IPS-11a (cell line): ENCODE measurements around the gene R3HDM2.

Experiments used
- H3K4me3 ChIP-seq: one replicate; pipeline ENCODE4 v1.5.1; 2013; ENCODE audit warnings: low read depth, low read length, control low read depth

The R3HDM2 gene

GRCh38 chr12:57430931-57431566 lies at the start of gene R3HDM2:
TSS of gene R3HDM2 (minus strand) at chr12:57431043. CDS start at chr12:57310428, 120,615 bp downstream.
- peak within 1 kb of the TSS; percentile 86 for H3K4me3 ChIP-seq

- no peak within 1 kb of the TSS for H3K4me3 ChIP-seq
These were observed 48.7 kb upstream of the R3HDM2 start, which contains the start of gene ARHGAP9 for GRCh38 chr12:57479376-57480115. TSS of gene ARHGAP9 (minus strand) at chr12:57479866. CDS start at chr12:57479406, 460 bp downstream.

- H3K4me3 ChIP-seq, result no peak overlapping the region
These were observed 48.2 kb upstream of the R3HDM2 start for GRCh38 chr12:57479043-57479375.

- H3K4me3 ChIP-seq, result no peak overlapping the region
These were observed 47.2 kb upstream of the R3HDM2 start for GRCh38 chr12:57477710-57478681.

- no peak overlapping the region for H3K4me3 ChIP-seq
These were observed 46.3 kb upstream of the R3HDM2 start for GRCh38 chr12:57476993-57477709.

GRCh38 chr12:57476162-57476992 lies 45.5 kb upstream of the R3HDM2 start:
- H3K4me3 ChIP-seq, result peak overlapping the region; percentile 25

- peak overlapping the region; percentile 25 for H3K4me3 ChIP-seq
These were observed 44.7 kb upstream of the R3HDM2 start for GRCh38 chr12:57475271-57476161.

- no peak overlapping the region for H3K4me3 ChIP-seq
These were observed 44.0 kb upstream of the R3HDM2 start for GRCh38 chr12:57474862-57475261.

- H3K4me3 ChIP-seq, result no peak overlapping the region
These were observed 43.6 kb upstream of the R3HDM2 start for GRCh38 chr12:57474430-57474829.

GRCh38 chr12:57473886-57474285 lies 43.0 kb upstream of the R3HDM2 start:
- H3K4me3 ChIP-seq, result no peak overlapping the region

GRCh38 chr12:57473392-57473791 lies 42.5 kb upstream of the R3HDM2 start:
- no peak overlapping the region for H3K4me3 ChIP-seq

- no peak overlapping the region for H3K4me3 ChIP-seq
These were observed 41.5 kb upstream of the R3HDM2 start for GRCh38 chr12:57472391-57472790.

GRCh38 chr12:57471661-57472060 lies 40.8 kb upstream of the R3HDM2 start:
- no peak overlapping the region for H3K4me3 ChIP-seq

- H3K4me3 ChIP-seq, result no peak overlapping the region
These were observed 40.3 kb upstream of the R3HDM2 start for GRCh38 chr12:57470970-57471656.

GRCh38 chr12:57470286-57470969 lies 39.6 kb upstream of the R3HDM2 start:
- no peak overlapping the region for H3K4me3 ChIP-seq

- no peak overlapping the region for H3K4me3 ChIP-seq
These were observed 38.7 kb upstream of the R3HDM2 start for GRCh38 chr12:57469296-57470164.

- no peak overlapping the region for H3K4me3 ChIP-seq
These were observed 37.1 kb upstream of the R3HDM2 start for GRCh38 chr12:57467915-57468314.
